HG02678 (cell line): ENCODE measurements around the gene ADD3.

Experiments used
- ATAC-seq: cut with Tn5 transposase; IDR thresholded peaks from one replicate; pipeline ENCODE4 v1.9.1; 2021; ENCODE audit warnings: mild to moderate bottlenecking, moderate library complexity; ENCODE audit not compliant: unreplicated experiment

Gene ADD3

DNA sequence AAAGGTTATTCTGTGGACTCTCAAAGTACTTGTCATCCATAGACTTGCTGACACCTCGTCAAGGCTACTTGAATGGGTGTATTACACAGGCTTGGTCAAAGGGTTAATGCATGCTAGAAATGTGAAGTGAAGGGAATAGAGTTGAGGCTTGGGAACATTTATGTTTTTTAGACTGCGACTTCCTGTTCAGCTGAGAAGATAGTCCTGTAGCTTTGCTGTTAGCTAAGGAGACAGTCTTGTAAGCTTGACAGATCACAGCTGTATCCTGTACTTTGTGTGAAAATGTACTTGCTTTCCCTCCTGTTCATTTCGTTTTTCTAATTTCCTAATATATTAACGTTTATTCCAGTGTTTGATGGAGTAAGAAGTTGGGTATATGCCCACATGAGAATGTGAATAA is 52.1 kb downstream of the ADD3 start:
- no peak for ATAC-seq

DNA sequence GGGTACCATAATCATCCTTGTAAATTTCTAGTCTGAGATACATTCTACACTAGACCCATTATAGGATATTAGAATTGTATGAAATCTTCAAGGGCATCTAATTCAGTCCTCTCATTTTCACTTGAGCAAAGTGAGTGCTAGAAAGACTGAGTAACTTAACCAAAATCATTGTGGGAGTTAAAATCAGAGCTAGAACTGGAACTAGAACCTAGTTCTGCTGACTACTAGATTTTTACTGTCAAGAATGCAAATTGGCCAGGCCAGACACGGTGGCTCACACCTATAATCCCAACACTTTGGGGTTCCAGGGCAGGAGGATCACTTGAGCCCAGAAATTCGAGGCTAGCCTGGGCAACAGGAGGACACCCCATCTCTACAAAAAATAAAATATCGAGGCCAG is 53.9 kb downstream of the ADD3 start:
- ATAC-seq: no peak

DNA sequence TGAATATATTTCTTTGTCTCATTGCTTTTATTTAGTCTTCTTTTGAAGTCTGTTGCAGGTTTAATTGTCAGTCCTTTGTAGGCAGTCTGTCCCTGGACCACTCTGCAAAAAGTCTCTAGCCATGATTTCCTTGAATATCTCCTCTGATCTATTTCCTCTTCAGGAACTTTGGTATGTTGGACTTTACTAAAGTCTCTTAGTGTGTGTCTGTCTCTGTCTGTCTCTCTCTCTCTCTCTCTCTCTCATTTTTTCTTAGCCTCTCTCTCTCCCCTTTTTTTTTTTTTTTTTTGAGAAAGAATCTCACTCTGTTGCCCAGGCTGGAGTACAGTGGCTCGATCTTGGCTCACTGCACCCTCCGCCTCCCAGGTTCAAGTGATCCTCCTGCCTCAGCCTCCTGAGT is 57.5 kb downstream of the ADD3 start:
- no peak for ATAC-seq

DNA sequence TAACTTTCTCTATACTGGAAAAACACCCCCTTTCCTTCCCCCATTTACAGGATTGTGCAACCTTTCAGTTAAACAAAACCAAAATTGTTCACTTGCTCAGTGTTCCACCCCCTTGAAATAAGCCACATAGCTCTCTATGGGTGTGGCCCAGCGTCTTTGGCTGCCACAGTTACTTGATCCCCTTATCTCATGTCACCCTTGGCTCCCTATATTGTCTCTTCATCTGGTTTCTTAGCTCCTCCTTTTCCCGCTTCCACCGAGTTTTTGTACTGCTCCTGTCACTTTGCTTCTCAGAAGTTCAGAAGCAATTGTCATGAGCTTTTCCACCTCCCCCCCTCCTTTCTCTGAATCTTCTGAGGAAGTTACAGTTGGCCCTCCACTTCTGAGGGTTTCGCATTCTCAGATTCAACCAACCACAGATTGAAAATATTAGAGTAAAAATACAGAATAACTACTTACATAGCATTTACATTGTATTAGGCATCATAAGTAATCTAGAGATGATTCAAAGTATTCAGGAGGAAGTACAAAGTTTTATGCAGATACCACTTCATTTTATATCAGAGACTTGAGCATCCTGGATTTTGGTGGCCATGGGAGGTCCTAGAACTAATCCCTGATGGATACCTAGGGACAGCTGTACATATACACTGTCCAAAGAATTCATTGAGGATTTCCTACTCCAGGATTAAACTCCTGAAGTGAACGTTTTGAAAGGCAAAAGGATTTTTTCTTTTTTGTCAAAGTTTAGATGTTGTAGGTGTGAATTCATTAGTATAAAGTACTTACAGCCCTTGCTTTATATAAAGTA is 60.4 kb downstream of the ADD3 start:
- ATAC-seq: peak; percentile 43

DNA sequence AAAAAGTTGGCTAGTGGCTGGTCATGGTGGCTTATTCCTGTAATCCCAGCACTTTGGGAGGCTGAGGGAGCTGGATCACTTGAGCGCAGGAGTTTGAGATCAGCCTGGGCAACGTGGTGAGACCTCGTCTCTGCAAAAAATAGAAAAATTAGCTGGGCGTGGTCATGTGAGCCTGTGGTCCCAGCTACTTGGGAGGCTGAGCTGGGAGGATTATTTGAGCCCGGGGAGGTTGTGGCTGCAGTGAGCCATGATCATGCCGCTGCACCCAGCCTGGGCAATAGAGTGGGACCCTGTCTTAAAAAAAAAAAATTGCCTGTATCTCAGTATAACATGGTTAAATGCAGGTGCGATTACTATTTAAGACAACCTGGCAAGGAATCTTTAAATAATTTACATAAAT is 61.0 kb downstream of the ADD3 start:
- ATAC-seq: no peak

DNA sequence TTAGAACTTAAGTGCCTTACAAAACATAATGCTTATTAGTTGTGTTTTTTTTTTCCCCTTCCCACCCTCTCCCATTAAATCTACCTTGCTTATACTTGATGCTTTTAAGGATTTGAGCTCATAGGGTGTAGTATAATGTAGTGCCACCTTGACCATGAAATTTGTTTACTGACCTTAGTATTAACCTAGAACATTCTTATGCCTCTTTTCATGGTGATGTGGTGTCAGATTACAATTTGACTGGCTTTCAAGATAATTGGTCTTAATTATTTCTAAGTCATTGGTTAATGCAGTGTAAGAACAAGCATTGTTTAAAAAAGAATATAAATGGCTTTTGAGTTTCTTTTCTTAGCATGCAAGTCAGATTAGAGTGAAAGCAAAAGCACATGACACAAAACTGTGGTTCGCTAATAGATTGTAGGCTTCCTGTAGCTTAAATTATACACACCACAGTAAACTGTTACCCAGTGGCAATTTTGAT is 61.8 kb downstream of the ADD3 start:
- peak; percentile 57 for ATAC-seq

DNA sequence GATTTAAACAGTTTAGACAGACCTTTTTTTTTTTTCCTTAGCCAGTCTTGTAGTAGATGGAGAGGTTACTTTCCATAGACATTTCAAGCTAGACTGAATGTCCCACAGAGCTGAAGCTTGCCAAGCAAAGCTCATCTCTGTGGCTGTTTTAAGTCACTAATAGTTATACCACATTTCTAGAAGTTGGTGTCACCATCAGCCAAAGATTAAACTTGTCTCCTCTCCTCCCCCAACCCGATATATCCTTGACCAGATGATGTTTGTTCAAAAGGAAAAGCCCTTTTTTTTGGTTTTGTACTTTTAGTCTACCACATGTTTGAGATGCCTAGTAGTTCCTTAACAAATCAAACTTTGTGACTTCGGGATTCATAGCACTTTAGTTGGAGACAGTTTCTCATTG is 66.1 kb downstream of the ADD3 start:
- no peak for ATAC-seq

DNA sequence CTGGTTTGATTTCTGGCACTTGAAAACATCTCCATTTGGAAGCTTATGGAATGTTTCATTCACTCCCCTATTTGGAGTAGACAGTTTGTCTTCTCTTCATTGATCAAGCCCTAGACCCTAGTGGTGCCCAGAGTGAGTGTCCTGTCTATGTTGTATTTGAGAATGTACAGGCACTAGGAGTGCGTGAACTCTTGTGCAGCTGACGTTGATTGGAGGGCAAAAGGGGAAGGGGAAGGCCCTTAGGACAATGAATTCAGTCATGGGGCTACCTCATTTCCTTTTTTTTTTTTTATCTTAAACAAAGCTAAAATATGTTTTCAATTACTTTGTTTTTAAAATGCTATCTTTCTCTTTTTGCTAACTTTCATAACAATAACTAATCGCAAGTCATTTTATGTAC is 66.5 kb downstream of the ADD3 start:
- peak; percentile 28 for ATAC-seq

DNA sequence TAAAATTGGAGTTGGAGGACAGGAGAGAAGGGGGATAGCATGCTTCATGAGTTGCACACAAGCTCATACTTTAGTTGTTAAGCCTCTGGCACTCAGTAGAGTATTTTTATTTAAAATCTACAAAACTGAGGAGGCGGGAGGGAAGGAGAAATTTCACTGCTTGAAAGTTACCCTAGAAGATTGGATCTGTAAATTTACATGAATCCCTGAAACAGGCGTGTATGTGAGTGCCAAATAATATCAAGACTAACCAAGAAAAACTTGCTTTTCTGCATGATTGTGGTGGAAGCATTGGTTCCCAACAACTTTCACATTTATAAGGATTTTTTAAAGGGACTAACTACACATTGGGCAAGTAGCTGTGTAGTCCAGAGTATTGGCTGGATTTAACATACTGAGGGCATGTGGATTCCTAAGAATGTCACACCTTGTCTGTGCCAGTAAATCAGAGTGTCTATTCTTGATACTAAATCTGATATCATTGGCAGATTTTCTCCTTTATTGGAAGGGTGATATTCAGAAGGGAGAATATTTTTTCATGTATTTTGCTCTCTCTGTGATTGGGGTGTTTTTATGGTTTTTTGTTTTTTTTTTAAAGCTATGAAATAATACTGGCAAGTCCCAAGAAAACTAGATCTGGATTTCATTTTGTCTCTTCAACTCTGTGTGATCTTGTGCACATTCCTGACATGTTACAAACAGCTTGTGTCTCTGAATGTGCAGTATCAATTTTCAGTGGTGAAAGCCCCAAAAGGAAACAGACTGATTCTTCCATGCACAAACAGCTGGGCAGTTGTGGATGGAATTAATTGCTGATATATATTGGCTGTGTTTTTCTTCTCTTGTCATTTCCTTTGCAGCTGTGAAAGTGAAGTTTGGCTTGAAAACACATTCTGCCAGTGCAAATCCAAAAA is 67.2 kb downstream of the ADD3 start:
- no peak for ATAC-seq

DNA sequence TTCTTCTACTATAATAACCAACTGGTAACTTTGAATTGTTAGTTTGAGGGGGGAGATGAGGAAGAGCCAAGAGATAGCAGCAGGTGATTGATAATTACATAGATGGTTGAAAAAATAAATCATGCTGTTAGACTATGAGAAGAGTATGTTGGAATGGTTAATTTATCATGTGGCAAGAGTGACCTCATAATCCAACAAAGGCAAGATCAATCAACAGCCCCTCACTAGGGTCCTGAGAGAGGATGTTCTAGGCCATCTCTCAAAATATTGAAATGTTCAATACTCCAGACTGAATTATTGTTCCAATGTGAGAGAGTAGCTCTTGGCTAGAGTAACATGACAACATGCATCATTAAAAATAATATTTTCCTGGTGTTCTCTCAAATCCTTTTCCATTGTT is 67.9 kb downstream of the ADD3 start:
- no peak for ATAC-seq

DNA sequence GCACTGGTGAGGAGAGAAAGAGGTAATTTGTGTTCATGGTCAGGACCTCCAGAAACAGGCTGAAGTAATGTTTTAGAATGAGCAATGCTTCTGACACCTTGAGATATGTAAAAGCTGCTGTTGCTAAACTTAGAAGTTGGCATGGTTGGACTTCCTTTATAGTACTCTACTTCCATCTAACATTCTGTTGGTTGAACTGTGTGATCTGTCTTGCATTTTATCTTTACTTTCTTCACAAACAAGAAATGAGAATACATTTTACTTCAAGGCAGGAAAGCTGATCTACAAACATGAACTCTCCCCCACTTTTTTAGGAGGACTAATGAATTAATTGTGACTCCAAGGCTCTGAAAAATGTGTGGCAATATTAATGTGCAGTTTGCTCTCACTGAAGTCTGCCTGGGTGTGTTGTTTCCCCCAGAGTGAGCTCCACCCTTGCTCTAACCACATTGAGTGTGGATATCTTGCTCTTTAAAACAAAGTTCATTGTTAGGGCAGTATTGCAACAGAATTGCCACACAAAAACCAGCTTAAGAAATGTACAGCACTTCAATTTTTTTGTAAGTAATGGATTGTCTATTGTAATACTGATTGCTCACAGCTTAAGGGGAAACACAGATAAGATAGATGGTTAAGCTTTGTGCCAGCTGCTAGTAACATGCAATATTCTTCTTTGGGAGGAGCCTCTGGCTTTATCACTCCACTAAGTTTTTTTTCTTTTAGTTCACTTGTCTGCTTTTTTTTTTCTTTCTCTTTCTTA is 69.0 kb downstream of the ADD3 start:
- peak; percentile 72 for ATAC-seq

DNA sequence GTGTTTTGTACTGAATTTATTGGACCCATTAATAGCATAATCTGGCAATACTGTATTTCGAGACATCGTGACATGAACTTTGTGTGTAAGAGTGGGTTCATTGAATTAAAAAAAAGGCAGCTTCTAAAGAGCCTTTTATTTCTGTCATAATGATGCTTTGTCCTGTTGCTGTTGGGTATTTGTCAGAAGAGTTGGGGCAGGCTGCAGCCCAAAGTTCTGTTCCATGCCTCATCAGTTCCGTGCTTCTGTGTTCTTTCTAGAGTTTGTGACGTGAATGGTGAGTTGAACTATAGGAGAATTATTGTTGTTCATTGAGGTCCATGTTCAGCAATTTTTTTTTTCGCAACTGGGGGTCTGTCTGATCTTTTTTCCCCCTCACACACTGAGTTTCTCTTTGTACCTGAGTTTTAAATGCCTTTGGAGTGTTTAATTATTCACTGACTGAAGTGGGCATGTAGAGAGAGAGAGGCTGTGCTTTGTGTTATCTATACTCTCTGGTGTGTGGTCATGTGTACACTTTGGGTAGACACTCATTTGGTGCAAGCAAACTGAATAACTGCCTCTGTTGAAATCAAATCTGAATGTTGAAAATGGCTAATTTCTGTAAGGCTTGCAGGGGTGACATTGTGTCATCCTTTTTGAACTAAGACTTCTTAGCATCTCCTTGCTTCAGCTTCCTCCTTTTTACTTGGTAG is 69.8 kb downstream of the ADD3 start:
- ATAC-seq: no peak

DNA sequence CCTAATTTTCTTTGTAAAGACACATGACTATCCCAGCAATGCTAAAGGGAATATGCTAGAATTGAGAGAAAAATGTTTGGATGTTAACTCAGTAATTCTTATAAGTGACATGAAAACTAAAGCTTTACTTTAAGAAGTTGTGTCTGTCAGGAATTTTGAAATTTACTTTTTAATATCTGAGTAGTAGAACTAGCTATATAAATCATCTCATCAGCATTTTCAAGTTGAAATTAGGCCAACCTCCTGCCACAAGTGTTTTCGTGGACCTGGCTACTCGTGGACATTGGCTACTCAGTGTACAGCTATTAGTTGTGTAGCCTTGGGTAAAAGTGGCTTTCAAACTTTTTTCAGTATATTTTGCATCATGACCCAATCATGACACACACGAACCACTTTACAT is 70.5 kb downstream of the ADD3 start:
- no peak for ATAC-seq

DNA sequence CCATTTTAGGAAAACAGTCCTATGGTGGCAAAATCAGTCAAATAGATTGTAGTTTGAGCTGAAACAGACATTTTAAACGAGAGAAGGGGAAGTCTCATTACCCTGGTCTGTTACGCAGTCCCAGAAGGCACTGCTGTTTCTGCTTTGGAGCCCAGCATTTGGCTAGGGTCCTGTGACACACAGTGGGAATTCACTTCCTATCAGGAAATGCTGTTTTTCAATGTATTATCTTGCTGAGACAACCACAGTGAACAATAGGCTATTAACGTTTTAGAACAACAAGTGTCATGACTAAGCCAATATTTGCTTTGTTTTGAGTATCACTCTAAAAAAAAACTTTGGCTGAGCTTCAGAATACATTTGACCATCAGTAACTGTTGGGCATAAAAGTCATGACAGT is 74.1 kb downstream of the ADD3 start:
- ATAC-seq: no peak

DNA sequence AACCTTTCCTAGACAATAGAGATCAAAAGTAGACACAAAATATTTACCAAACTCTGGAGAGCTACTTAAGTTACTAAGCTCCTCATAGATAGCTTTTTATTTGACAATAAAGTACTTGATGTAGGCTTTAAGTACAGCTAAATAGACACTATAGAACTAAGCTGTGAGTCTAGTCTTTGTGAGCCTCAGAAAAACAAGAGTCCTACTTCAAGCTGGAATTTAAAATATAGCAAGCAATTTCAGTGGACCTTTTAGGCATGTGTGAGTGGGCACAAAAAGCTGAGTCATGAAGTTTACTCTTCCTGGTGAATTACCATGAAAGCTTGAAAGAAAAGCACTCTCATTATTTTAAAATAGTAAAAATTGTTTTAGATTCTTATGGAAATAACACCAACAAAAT is 76.1 kb downstream of the ADD3 start:
- no peak for ATAC-seq

DNA sequence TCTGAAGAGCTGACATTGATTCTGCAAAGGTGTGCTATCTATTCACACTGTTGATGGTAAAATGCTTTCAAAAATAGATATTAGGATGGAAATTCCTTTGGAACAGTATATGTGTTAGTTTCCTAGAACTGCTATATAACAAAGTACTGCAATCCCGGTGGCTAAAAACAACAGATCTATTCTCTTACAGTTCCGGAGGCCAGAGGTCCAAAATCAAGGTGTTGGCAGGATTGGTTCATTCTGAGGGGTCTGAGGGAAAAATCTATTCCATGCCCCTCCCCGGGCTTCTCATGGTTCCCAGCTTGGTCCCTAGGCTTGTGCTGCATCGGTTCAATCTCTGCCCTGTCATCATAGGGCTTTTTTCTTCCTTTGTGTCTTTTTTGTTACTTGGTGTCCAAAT is 79.9 kb downstream of the ADD3 start:
- ATAC-seq: no peak

DNA sequence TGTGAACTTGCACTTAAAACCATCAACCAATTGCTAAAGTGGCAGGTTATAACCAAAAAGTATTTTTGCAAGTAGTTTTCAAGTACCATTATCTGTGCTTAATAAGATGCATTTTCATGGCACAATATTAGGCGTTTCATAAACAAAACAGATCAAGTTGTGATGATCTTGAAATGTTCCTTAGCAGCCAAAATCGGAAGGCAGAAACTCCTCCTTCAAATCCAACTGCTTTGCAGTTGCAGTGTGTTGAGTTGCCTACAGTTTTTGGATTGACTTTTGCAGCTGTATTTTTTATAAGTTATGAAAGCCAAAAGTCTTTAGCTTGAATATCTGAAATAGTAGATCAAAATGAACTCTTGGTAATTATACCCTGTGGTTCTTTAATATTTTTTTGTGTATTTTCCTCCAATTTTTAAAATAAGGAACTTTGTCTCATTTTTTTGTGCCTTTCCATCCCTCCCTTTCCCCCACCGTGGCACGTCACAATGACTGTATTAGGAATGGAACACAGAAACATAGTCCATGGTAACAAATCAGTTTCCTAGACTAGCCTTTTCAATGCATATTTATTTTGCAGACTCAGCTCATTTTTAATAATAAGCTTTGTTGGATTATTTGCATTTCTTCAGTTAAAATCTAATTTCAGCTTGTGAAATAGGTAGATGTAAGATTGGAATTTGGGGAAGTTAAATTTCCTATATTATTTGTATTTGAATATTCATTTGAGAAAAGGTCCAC is 80.8 kb downstream of the ADD3 start:
- ATAC-seq: no peak

DNA sequence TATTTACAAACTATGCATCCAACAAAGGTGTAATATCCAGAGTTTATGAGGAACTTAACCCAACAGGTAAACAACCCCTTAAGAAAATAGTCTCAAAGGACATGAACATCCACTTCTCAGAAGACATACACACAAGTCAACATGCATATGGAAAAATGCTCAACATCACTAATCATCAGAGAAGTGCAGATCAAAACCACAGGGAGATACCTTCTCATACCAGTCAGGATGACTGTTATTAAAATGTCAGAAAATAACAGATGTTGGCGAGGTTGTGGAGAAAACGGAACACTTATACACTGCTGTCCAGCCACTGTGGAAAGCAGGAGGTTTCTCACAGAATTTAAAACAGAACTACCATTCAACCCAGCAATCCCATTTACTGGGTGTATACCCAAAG is 84.0 kb downstream of the ADD3 start:
- ATAC-seq: no peak

DNA sequence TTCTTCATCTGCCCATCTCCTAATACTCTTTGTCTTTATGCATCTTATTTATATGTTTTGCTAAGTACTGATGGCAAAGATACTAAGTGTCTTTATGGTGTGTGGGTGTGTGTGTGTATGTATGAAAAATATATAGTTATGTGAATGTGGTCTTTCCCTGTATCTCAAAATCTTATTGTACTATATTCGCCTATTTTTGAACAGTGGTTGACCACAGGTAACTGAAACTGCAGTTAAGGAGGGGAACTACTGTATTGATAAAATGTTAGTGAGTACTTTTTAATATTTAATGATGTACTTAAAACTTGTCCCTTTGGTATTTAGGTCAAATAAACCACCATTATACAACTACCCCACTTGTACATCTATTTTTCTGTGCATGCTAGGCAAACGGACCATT is 85.9 kb downstream of the ADD3 start:
- no peak for ATAC-seq

DNA sequence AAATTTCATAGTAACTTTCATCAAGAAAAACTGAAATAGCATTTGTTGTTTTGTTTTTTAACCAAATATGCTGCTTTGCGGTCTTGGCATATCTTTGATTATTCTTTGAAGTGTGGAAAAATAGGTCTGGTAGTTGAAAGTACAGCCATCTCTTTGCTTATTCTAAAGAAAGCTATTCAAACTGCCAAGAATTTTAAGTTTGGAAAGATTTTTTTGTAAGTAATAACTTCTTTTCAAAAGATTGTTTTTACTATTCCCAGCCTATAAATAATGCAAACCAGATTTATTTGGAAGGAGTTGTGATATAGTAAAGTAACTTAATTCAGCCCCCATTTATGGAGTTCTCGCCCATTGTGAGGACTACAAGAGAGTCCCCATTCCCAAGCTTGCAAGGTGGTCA is 87.0 kb downstream of the ADD3 start:
- ATAC-seq: no peak
